ENCODE measurements around the gene CORO7.

CORO7 gene

GRCh38 chr16:4381935-4382794 is 34.2 kb downstream of the CORO7 start:
- no peak for DNase-seq (ENCODE audit: extremely low spot score)
- POLR2A ChIA-PET: no interaction called here
- TF ChIP-seq CTCF (IDR thresholded peaks at IDR 0.05; ENCODE audit: control extremely low read depth, extremely low read depth, low read depth, missing control alignments): no peak
- CTCF ChIA-PET: interaction anchor here (1.4 to 2.3 kb wide), 2 partner anchors 21 to 23 kb away, joined by 4 to 8 read pairs; no protein-coding TSS in a partner anchor

- ChIA-PET CTCF (interaction anchor here (1.4 to 2.3 kb wide), 2 partner anchors 22 kb away, joined by 4 to 8 read pairs; no protein-coding TSS in a partner anchor), POLR2A (no interaction called here)
- DNase-seq (ENCODE audit: extremely low spot score): no peak
- no peak for TF ChIP-seq CTCF (IDR thresholded peaks at IDR 0.05; ENCODE audit: control extremely low read depth, extremely low read depth, low read depth, missing control alignments)
Observed at GRCh38 chr16:4381072-4381934, 35.1 kb downstream of the CORO7 start.

GRCh38 chr16:4380119-4381063 is 36.0 kb downstream of the CORO7 start:
- TF ChIP-seq CTCF (IDR thresholded peaks at IDR 0.05; ENCODE audit: control extremely low read depth, extremely low read depth, low read depth, missing control alignments): no peak
- ChIA-PET POLR2A (interaction anchor here (0.7 kb wide), 1 partner anchor 38 kb away, joined by 5 read pairs; no protein-coding TSS in a partner anchor), CTCF (interaction anchor here (1.4 to 2.3 kb wide), 2 partner anchors 21 to 22 kb away, joined by 4 to 8 read pairs; no protein-coding TSS in a partner anchor)
- no peak for DNase-seq (ENCODE audit: extremely low spot score)

- POLR2A ChIA-PET: interaction anchor here (0.7 kb wide), 2 partner anchors 11 to 40 kb away, joined by 3 to 5 read pairs; no protein-coding TSS in a partner anchor
- CTCF ChIA-PET: interaction anchor here (0.9 to 2.4 kb wide), 5 partner anchors 20 to 49 kb away, joined by 3 to 9 read pairs (median 4); no protein-coding TSS in a partner anchor
- DNase-seq (ENCODE audit: extremely low spot score): no peak
Observed at GRCh38 chr16:4378999-4379690, 37.3 kb downstream of the CORO7 start.

More at GRCh38 chr16:4378999-4379690, 37.3 kb downstream of the CORO7 start:
- no peak for TF ChIP-seq CTCF (IDR thresholded peaks at IDR 0.05; ENCODE audit: control extremely low read depth, extremely low read depth, low read depth, missing control alignments)
